ENCODE data around the gene NR5A2.

Gene NR5A2

DNA sequence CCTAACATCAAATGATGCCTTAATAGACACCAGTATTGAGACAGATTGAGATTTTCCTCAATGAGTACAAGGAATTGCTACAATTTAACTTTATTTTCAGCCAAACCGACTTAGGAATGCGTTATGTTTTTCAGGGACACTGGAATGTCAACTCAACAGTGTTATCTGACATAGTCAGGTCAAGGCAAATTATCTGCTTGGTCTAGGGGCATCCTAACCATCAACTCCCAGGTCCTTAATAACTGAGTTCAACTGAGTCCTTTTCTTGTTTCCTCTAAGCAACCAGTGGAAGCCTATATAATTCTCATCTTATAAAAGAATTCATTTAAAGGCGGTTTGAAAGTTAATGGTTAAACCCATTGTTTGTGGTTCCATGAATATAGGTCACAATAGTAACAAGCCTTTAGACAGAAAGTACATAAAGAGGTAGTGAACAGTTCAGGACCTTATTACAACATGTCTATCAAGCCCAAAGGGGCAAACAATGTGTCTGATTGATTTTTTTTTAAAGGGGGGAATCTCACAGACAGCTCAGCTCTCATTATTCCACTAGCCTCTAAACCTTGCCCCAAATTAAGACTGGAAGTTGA is 32.3 kb upstream of the NR5A2 start:
- Histone ChIP-seq H3K27ac (ENCODE audit: low read depth, low read length, poor library complexity, severe bottlenecking) (no peak overlapping the region), H3K9me2 (ENCODE audit: low read depth, low read length) (no peaks in the 10 kb centered on the region), H3K9me3 (ENCODE audit: low read length) (no peaks in the 10 kb centered on the region), H4K20me1 (ENCODE audit: insufficient read depth, low read length) (no peaks in the 10 kb centered on the region), H3K4me1 (ENCODE audit: insufficient read depth, low read length, severe bottlenecking) (peaks cover 4% of the 10 kb centered on the region), H2AFZ (ENCODE audit: low read length) (no peak overlapping the region), H3K9ac (ENCODE audit: low read length) (no peak overlapping the region), H3K27me3 (ENCODE audit: insufficient read depth, low read length) (no peaks in the 10 kb centered on the region), H3K79me2 (ENCODE audit: insufficient read depth, low read length) (no peaks in the 10 kb centered on the region), H3F3A (ENCODE audit: insufficient read depth, low read length) (0 out of 2 replicates have a peak, but pooled peaks cover 5% of the 10 kb centered on the region), H3K4me3 (ENCODE audit: low read depth, low read length, poor library complexity, severe bottlenecking) (no peak overlapping the region), H3K4me2 (ENCODE audit: low read length) (no peak overlapping the region), H3K36me3 (ENCODE audit: insufficient read depth, low read length) (no peaks in the 10 kb centered on the region)
- no peak for TF ChIP-seq CTCF (IDR thresholded peaks at IDR 0.05; ENCODE audit: low read length)
- TF ChIP-seq EZH2 (IDR thresholded peaks at IDR 0.05; ENCODE audit: borderline replicate concordance, low read length): no peak

DNA sequence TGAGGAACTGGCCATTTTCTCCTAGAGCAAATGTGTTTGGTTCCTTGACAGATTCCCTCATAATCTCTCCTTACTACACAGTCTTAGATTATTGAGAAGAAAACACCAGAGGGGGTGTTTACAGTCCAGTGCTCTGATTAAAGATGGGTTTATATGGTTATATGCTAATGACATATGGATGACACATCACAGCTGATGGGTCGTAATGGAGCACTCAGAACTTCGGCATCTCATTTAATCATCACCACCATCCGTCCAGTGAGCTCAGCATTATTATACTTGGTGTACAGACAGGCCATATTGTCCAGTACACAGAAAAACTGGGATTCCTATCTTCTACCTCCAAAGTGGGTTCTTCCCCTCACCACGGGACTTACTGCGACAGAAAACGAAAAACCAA is 22.3 kb upstream of the NR5A2 start:
- H3K9me2 ChIP-seq (ENCODE audit: low read depth, low read length): no peaks in the 10 kb centered on the region
- no peak overlapping the region for H3K4me3 ChIP-seq (ENCODE audit: low read depth, low read length, poor library complexity, severe bottlenecking)
- H4K20me1 ChIP-seq (ENCODE audit: insufficient read depth, low read length): no peaks in the 10 kb centered on the region
- H3K27me3 ChIP-seq (ENCODE audit: insufficient read depth, low read length): no peaks in the 10 kb centered on the region
- H3K36me3 ChIP-seq (ENCODE audit: insufficient read depth, low read length): no peaks in the 10 kb centered on the region
- no peaks in the 10 kb centered on the region for H3K9me3 ChIP-seq (ENCODE audit: low read length)
- H3K4me1 ChIP-seq (ENCODE audit: insufficient read depth, low read length, severe bottlenecking): no peaks in the 10 kb centered on the region
- H3K9ac ChIP-seq (ENCODE audit: low read length): no peak overlapping the region
- no peaks in the 10 kb centered on the region for H3F3A ChIP-seq (ENCODE audit: insufficient read depth, low read length)
- H3K79me2 ChIP-seq (ENCODE audit: insufficient read depth, low read length): no peaks in the 10 kb centered on the region
- H2AFZ ChIP-seq (ENCODE audit: low read length): no peak overlapping the region
- H3K4me2 ChIP-seq (ENCODE audit: low read length): no peak overlapping the region
- no peak overlapping the region for H3K27ac ChIP-seq (ENCODE audit: low read depth, low read length, poor library complexity, severe bottlenecking)
- TF ChIP-seq EZH2 (IDR thresholded peaks at IDR 0.05; ENCODE audit: borderline replicate concordance, low read length) (no peak), CTCF (IDR thresholded peaks at IDR 0.05; ENCODE audit: low read length) (no peak)

DNA sequence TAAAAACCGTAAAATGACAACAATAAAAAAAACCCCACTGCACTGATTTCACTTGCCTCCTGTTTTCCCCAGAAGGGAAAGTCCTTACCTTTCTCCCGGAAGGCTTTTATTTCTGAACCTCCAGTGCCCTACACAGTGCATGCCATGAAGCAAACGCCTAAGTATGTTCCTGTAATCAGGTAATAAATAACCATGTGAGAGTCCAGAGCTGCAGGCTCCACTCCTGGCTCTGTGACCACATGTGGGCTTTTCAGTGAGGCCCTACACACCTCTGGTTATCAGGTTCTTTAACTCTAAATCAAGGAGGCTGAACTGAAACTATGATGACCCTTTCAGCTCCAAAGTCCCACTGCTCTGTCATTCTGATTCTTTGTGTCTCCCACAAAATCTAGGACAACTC is 20.8 kb upstream of the NR5A2 start:
- no peaks in the 10 kb centered on the region for H3K9me2 ChIP-seq (ENCODE audit: low read depth, low read length)
- no peaks in the 10 kb centered on the region for H4K20me1 ChIP-seq (ENCODE audit: insufficient read depth, low read length)
- no peak overlapping the region for H3K4me2 ChIP-seq (ENCODE audit: low read length)
- H3K4me3 ChIP-seq (ENCODE audit: low read depth, low read length, poor library complexity, severe bottlenecking): no peak overlapping the region
- no peaks in the 10 kb centered on the region for H3K27me3 ChIP-seq (ENCODE audit: insufficient read depth, low read length)
- no peaks in the 10 kb centered on the region for H3K4me1 ChIP-seq (ENCODE audit: insufficient read depth, low read length, severe bottlenecking)
- H3K27ac ChIP-seq (ENCODE audit: low read depth, low read length, poor library complexity, severe bottlenecking): no peak overlapping the region
- no peaks in the 10 kb centered on the region for H3K9me3 ChIP-seq (ENCODE audit: low read length)
- H3K9ac ChIP-seq (ENCODE audit: low read length): no peak overlapping the region
- no peaks in the 10 kb centered on the region for H3K36me3 ChIP-seq (ENCODE audit: insufficient read depth, low read length)
- H3K79me2 ChIP-seq (ENCODE audit: insufficient read depth, low read length): no peaks in the 10 kb centered on the region
- H3F3A ChIP-seq (ENCODE audit: insufficient read depth, low read length): no peaks in the 10 kb centered on the region
- H2AFZ ChIP-seq (ENCODE audit: low read length): no peak overlapping the region
- TF ChIP-seq CTCF (IDR thresholded peaks at IDR 0.05; ENCODE audit: low read length) (no peak), EZH2 (IDR thresholded peaks at IDR 0.05; ENCODE audit: borderline replicate concordance, low read length) (no peak)

All from OCI-LY1 (cell line).